ENCODE measurements around the gene TMEM240. TPM values are rescaled to one million over a fixed set of nuclear protein-coding genes. Genes with fewer than 3 reads are reported as not detected.

The TMEM240 gene
- polyA plus RNA-seq, 6 donors from 2014 or later, result not detected

Other genes with a start within 250 kb of the TMEM240 start
- 1 to 10 TPM; 1.9 to 7.2 (median 3.1) TPM for gene ACAP3, start 232.7 kb downstream of the TMEM240 start, polyA plus RNA-seq (ENCODE audit: low read depth in 6 of 6)
- 10 to 100 TPM in 5 of 6 donors, 1 to 10 TPM in 1; 7.2 to 17.2 (median 11.9) TPM for gene PUSL1, start 232.0 kb downstream of the TMEM240 start, polyA plus RNA-seq (ENCODE audit: low read depth in 6 of 6)
- 10 to 100 TPM; 45.9 to 61.5 (median 54.3) TPM for gene INTS11, start 216.0 kb downstream of the TMEM240 start, polyA plus RNA-seq (ENCODE audit: low read depth in 6 of 6)
- gene CPTP, start 215.8 kb downstream of the TMEM240 start, polyA plus RNA-seq (ENCODE audit: low read depth in 6 of 6), result 10 to 100 TPM in 3 of 6 donors, 1 to 10 TPM in 3; 7.9 to 16.9 (median 10.7) TPM
- gene TAS1R3, start 209.3 kb downstream of the TMEM240 start, polyA plus RNA-seq (ENCODE audit: low read depth in 6 of 6), result under 1 TPM in 3 of 6 donors, not detected in 3; 0.28 to 0.44 (median 0.31) TPM
- gene DVL1, start 191.2 kb downstream of the TMEM240 start, polyA plus RNA-seq (ENCODE audit: low read depth in 6 of 6), result 1 to 10 TPM in 1 of 6 donors, under 1 TPM in 4, not detected in 1; 0.40 to 1.0 (median 0.68) TPM
- not detected for gene MXRA8, start 182.1 kb downstream of the TMEM240 start, polyA plus RNA-seq (ENCODE audit: low read depth in 6 of 6)
- gene AURKAIP1, start 165.4 kb downstream of the TMEM240 start, polyA plus RNA-seq (ENCODE audit: low read depth in 6 of 6), result 100 to 1,000 TPM; 103 to 122 (median 106) TPM
- gene CCNL2, start 141.3 kb downstream of the TMEM240 start, polyA plus RNA-seq (ENCODE audit: low read depth in 6 of 6), result 10 to 100 TPM; 16.8 to 50.2 (median 24.6) TPM
- 100 to 1,000 TPM in 3 of 6 donors, 10 to 100 TPM in 3; 75.1 to 129 (median 102) TPM for gene MRPL20, start 133.3 kb downstream of the TMEM240 start, polyA plus RNA-seq (ENCODE audit: low read depth in 6 of 6)
- 1 to 10 TPM in 1 of 6 donors, under 1 TPM in 4, not detected in 1; 0.17 to 1.5 (median 0.28) TPM for gene ANKRD65, start 119.3 kb downstream of the TMEM240 start, polyA plus RNA-seq (ENCODE audit: low read depth in 6 of 6)
- under 1 TPM in 1 of 6 donors, not detected in 5; 0.41 TPM for gene VWA1, start 104.9 kb downstream of the TMEM240 start, polyA plus RNA-seq (ENCODE audit: low read depth in 6 of 6)
- not detected for gene ATAD3C, start 90.9 kb downstream of the TMEM240 start, polyA plus RNA-seq (ENCODE audit: low read depth in 6 of 6)
- 10 to 100 TPM in 1 of 6 donors, 1 to 10 TPM in 3, under 1 TPM in 2; 0.20 to 10.2 (median 2.9) TPM for gene ATAD3B, start 68.9 kb downstream of the TMEM240 start, polyA plus RNA-seq (ENCODE audit: low read depth in 6 of 6)
- 10 to 100 TPM in 1 of 6 donors, 1 to 10 TPM in 5; 2.1 to 13.0 (median 5.8) TPM for gene ATAD3A, start 28.5 kb downstream of the TMEM240 start, polyA plus RNA-seq (ENCODE audit: low read depth in 6 of 6)
- 100 to 1,000 TPM; 165 to 257 (median 213) TPM for gene SSU72, start 34.2 kb upstream of the TMEM240 start, polyA plus RNA-seq (ENCODE audit: low read depth in 6 of 6)
- gene FNDC10, start 59.5 kb upstream of the TMEM240 start, polyA plus RNA-seq (ENCODE audit: low read depth in 6 of 6), result under 1 TPM in 3 of 6 donors, not detected in 3; 0.13 to 0.75 (median 0.19) TPM
- gene MIB2, start 74.9 kb upstream of the TMEM240 start, polyA plus RNA-seq (ENCODE audit: low read depth in 6 of 6), result 10 to 100 TPM; 11.0 to 20.6 (median 13.1) TPM
- gene MMP23B, start 91.5 kb upstream of the TMEM240 start, polyA plus RNA-seq (ENCODE audit: low read depth in 6 of 6), result under 1 TPM in 4 of 6 donors, not detected in 2; 0.35 to 0.74 (median 0.53) TPM
- gene CDK11B, start 118.4 kb upstream of the TMEM240 start, polyA plus RNA-seq (ENCODE audit: low read depth in 6 of 6), result 10 to 100 TPM in 1 of 6 donors, 1 to 10 TPM in 5; 2.2 to 17.5 (median 8.4) TPM
- gene SLC35E2B, start 152.2 kb upstream of the TMEM240 start, polyA plus RNA-seq (ENCODE audit: low read depth in 6 of 6), result 10 to 100 TPM; 22.5 to 42.1 (median 33.4) TPM
- 10 to 100 TPM; 11.9 to 24.1 (median 14.0) TPM for gene CDK11A, start 183.7 kb upstream of the TMEM240 start, polyA plus RNA-seq (ENCODE audit: low read depth in 6 of 6)
- 10 to 100 TPM; 38.4 to 56.6 (median 44.5) TPM for gene NADK, start 237.8 kb upstream of the TMEM240 start, polyA plus RNA-seq (ENCODE audit: low read depth in 6 of 6)